WERI-Rb-1 (cell line): ENCODE data around the gene TPP1.

Source experiments
- DNase-seq: peaks from one replicate; pipeline ENCODE4 v3.0.0-alpha.2; 2020
- H3K27ac ChIP-seq: fragments of 250-450 bp; sonication (Bioruptor Pico); 2 replicates; pipeline ENCODE4 v1.5.1; 2020; ENCODE audit warnings: mild to moderate bottlenecking, moderate library complexity
- H3K27me3 ChIP-seq: fragments of 250-450 bp; sonication (Bioruptor Pico); 2 replicates; pipeline ENCODE4 v1.5.1; 2021; ENCODE audit warnings: mild to moderate bottlenecking, low read depth, moderate library complexity; ENCODE audit not compliant: insufficient read depth, severe bottlenecking
- H3K36me3 ChIP-seq: fragments of 250-450 bp; sonication (Bioruptor Pico); 2 replicates; pipeline ENCODE4 v1.5.1; 2020; ENCODE audit warnings: mild to moderate bottlenecking, moderate library complexity
- H3K4me3 ChIP-seq: 2 replicates; pipeline ENCODE4 v1.5.1; 2011; ENCODE audit warnings: low read depth, mild to moderate bottlenecking, control low read depth, low read length
- H3K9me3 ChIP-seq: fragments of 250-450 bp; sonication (Bioruptor Pico); 2 replicates; pipeline ENCODE4 v1.5.1; 2021; ENCODE audit warnings: mild to moderate bottlenecking, moderate library complexity; ENCODE audit not compliant: severe bottlenecking
- TF ChIP-seq, protein P1 (sequence below): IDR thresholded peaks from 2 replicates; pipeline ENCODE4 v1.5.1; 2011; ENCODE audit warnings: low read depth, mild to moderate bottlenecking, control low read depth, inconsistent platforms, low read length

Gene TPP1

DNA sequence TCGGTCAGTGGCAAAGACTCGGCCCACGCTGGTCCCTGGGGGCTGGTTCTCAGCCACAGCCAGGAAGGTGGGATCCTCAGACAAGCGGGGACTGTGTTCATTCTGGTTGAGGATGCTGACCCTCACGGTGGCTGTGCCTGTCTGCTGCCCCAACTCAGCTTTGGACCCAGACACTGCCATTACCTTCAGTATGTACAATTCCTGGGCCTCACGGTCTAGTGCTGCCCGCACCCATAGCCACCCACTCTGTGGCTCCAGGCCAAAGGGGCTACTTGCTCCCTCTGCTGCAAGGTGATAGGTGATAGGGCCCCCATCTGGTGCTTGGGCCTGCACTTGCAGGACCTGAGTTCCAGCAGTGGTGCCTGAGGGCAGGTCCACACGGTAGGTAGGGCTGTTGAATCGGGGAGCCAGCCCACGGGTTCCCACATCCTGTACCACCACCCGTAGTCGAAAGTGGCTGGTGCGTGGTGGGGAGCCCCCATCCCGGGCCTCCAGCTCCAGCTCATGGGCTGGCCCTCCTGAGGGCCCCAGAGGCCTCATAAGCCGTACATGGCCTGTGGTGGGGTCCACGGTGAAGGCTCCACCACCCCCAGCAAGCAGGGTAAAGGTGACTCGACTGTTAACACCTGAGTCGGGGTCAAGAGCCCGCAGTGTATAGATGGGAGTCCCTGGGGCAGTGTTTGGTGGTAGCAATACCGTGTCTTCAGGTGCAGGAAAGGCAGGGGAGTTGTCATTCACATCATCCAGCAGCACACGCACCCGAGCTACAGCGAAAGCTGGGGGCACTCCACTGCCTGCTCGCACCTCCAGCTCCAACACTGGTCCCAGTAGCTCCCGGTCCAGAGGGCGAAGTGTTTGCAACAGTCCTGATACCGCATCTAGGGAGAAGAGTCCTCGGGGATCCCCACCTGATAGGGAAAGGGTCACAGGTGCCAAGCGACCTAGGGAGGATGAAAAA, 13.2 kb upstream of the TPP1 start:
- H3K4me3 ChIP-seq = no peak overlapping the region
- H3K27me3 ChIP-seq = no peaks in the 10 kb centered on the region
- no peak overlapping the region for H3K27ac ChIP-seq
- H3K9me3 ChIP-seq = no peaks in the 10 kb centered on the region
- no peak for DNase-seq
- TF ChIP-seq, protein P1, sequence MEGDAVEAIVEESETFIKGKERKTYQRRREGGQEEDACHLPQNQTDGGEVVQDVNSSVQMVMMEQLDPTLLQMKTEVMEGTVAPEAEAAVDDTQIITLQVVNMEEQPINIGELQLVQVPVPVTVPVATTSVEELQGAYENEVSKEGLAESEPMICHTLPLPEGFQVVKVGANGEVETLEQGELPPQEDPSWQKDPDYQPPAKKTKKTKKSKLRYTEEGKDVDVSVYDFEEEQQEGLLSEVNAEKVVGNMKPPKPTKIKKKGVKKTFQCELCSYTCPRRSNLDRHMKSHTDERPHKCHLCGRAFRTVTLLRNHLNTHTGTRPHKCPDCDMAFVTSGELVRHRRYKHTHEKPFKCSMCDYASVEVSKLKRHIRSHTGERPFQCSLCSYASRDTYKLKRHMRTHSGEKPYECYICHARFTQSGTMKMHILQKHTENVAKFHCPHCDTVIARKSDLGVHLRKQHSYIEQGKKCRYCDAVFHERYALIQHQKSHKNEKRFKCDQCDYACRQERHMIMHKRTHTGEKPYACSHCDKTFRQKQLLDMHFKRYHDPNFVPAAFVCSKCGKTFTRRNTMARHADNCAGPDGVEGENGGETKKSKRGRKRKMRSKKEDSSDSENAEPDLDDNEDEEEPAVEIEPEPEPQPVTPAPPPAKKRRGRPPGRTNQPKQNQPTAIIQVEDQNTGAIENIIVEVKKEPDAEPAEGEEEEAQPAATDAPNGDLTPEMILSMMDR = no peak
- H3K36me3 ChIP-seq = peaks cover 48% of the 10 kb centered on the region

GRCh38 chr11:6631361-6631890, 12.2 kb upstream of the TPP1 start:
- H3K27ac ChIP-seq = no peak overlapping the region
- H3K4me3 ChIP-seq = no peak overlapping the region
- DNase-seq = no peak
- TF ChIP-seq, protein P1 = no peak
- peaks cover 55% of the 10 kb centered on the region for H3K36me3 ChIP-seq
- H3K9me3 ChIP-seq = no peaks in the 10 kb centered on the region
- H3K27me3 ChIP-seq = no peaks in the 10 kb centered on the region

DNA sequence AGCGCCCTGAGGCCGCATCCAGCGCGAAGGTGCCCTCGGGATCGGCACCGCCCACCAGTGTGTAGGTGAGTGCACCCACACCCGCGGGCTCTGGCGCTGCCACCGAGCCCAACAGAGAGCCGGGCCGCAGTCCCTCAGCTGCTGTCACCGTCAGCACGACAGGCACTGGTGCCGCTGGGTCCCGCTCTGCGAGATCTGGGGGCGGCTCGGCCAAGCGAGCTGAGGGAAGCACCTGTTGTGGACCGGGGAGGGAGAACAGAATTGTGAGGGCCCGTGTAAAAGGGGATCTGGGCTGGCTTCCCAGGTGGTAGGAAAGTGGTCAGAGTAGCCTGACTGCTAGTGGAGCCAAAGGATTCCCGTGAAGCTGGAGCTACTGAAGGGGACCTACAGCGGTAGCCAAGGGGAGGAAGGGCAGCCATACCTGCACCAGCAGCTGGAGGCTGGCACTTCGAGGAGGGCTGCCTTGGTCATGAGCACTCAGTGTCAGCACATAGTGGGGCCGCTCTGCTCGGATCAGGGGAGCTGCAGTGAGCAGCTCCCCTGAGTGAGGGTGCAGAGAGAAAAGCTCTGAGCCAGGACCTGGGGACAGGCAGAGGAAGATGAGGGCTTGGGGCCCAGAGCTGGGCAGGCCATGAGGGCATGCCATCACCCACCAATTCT, 11.5 kb upstream of the TPP1 start:
- H3K9me3 ChIP-seq = no peaks in the 10 kb centered on the region
- DNase-seq = no peak
- H3K4me3 ChIP-seq = no peak overlapping the region
- peaks cover 61% of the 10 kb centered on the region for H3K36me3 ChIP-seq
- H3K27me3 ChIP-seq = no peaks in the 10 kb centered on the region
- TF ChIP-seq, protein P1 = no peak
- no peak overlapping the region for H3K27ac ChIP-seq

DNA sequence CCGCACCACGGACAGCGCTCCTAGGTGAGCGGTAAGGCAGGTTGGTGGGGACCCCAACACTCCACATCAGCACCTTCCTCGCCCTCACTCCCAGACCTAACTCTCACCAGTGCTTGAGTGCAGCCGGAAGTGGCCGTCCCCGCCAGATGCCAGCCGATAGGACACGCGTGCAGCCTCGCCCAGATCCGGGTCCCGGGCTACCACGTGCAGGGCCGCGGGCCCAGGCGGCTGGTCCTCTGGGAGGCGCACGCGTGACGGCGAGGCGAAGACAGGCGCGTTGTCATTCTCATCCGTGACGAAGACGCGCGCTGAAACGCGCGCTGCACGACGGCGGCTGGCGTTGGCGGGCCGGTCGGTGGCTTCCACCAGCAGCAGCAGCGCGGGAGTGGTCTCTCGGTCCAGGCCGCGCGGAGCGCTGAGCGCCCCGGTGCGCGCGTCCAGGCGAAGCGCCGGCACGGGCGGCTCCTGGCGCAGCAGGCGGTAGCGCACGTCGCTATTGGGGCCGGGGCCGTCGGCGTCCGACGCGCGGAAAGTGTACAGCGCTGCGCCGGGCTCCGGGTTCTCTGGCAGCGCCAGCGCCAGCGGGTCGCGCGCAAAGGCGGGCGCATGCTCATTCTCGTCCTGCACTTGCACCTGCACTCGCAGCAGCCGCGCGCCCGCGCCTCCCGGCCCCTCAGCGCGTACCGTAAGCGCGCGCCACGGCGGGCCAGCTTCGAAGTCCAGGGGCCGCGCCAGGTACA, 10.8 kb upstream of the TPP1 start:
- Histone ChIP-seq H3K36me3 (peaks cover 63% of the 10 kb centered on the region), H3K4me3 (no peak overlapping the region), H3K27ac (no peak overlapping the region), H3K9me3 (no peaks in the 10 kb centered on the region), H3K27me3 (no peaks in the 10 kb centered on the region)
- TF ChIP-seq, protein P1 = no peak
- DNase-seq = no peak

GRCh38 chr11:6629573-6629891, 10.3 kb upstream of the TPP1 start:
- no peak for DNase-seq

More at GRCh38 chr11:6629573-6629891, 10.3 kb upstream of the TPP1 start:
- Histone ChIP-seq H3K27ac (no peak overlapping the region), H3K36me3 (peaks cover 64% of the 10 kb centered on the region), H3K4me3 (no peak overlapping the region), H3K9me3 (no peaks in the 10 kb centered on the region), H3K27me3 (no peaks in the 10 kb centered on the region)
- TF ChIP-seq, protein P1 = no peak
